Measurements from ENCODE around the gene CDKN2C.
"Not testable (repeated sequence)": the region's sequence is repeated elsewhere in the genome, so short reads cannot be mapped to it uniquely, and the experiment has no call there.

Gene CDKN2C

GRCh38 chr1:50992532-50993318 lies 22.7 kb downstream of the CDKN2C start:
- no peak for TF ChIP-seq CTCF (IDR thresholded peaks at IDR 0.05; ENCODE audit: low read length, missing control alignments)
- DNase-seq (ENCODE audit: low read depth) = no peak
- no peak overlapping the region for H3K4me3 ChIP-seq (replicated peaks; ENCODE audit: low read depth, low read length)

DNA sequence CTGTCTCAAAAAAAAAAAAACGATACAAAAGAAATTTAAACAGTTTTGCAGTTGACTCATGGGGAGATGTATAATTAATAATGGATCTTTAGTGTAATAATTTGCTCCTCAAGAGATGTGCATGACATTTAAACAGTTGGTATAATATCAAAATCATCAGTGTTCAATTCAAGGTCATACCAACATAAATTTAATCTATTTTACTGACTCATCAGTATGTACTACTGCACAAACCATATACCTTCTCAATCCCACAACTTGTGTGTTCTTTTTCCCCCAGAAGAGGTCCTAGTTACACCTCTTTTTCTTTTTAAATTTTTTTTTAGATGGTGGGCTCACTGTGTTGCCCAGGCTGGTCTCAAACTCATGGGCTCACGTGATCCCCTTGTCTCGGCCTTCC lies 23.6 kb downstream of the CDKN2C start:
- TF ChIP-seq CTCF (IDR thresholded peaks at IDR 0.05; ENCODE audit: low read length, missing control alignments) = no peak
- no peak overlapping the region for H3K4me3 ChIP-seq (replicated peaks; ENCODE audit: low read depth, low read length)
- no peak for DNase-seq (ENCODE audit: low read depth)

GRCh38 chr1:50994997-50995396 lies 25.0 kb downstream of the CDKN2C start:
- H3K4me3 ChIP-seq (replicated peaks; ENCODE audit: low read depth, low read length) = no peak overlapping the region
- no peak for TF ChIP-seq CTCF (IDR thresholded peaks at IDR 0.05; ENCODE audit: low read length, missing control alignments)

GRCh38 chr1:50995651-50996050 lies 25.6 kb downstream of the CDKN2C start:
- TF ChIP-seq CTCF (IDR thresholded peaks at IDR 0.05; ENCODE audit: low read length, missing control alignments) = no peak
- no peak for DNase-seq (ENCODE audit: low read depth)
- no peak overlapping the region for H3K4me3 ChIP-seq (replicated peaks; ENCODE audit: low read depth, low read length)

More at GRCh38 chr1:50994997-50995396, 25.0 kb downstream of the CDKN2C start:
- DNase-seq (ENCODE audit: low read depth) = no peak

- H3K4me3 ChIP-seq (replicated peaks; ENCODE audit: low read depth, low read length) = no peak overlapping the region
- DNase-seq (ENCODE audit: low read depth) = no peak
- no peak for TF ChIP-seq CTCF (IDR thresholded peaks at IDR 0.05; ENCODE audit: low read length, missing control alignments)
Observed at GRCh38 chr1:50996083-50996482, 26.0 kb downstream of the CDKN2C start.

- not testable (repeated sequence) for DNase-seq (ENCODE audit: low read depth); H3K4me3 ChIP-seq (replicated peaks; ENCODE audit: low read depth, low read length)
Observed at GRCh38 chr1:50999375-50999774, 29.3 kb downstream of the CDKN2C start.

DNA sequence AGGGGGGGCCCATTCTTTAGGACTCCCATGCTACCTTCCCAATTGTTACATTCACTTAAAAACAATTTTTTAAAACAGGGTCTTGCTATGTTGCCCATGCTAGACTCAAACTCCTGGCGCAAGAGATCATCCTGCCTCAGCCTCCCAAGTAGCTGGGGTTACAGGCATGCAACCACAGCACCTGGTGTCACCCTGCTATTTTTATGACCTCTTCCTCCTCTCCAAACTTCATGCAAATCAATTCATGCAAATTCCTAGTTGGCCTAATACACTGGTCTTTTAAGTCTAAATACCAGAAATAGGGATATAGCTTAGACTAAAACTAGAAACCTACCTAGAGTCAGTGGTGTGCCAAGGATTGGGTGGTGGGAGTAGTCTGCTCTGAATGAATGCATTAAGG lies 30.1 kb downstream of the CDKN2C start:
- no peak for DNase-seq (ENCODE audit: low read depth)
- TF ChIP-seq CTCF (IDR thresholded peaks at IDR 0.05; ENCODE audit: low read length, missing control alignments) = no peak
- H3K4me3 ChIP-seq (replicated peaks; ENCODE audit: low read depth, low read length) = no peak overlapping the region

Measured in fibroblast of pulmonary artery (primary cell).